Esophagus squamous epithelium (tissue), 4 donors: ENCODE measurements around the gene CDH18.

ENCODE experiments used
- CTCF ChIP-seq, 6 experiments: fragments of 450-650 bp in 4 of 6; fragments of 200-600 bp in 2 of 6; sonication (generic) in 2 of 6; IDR thresholded peaks; one replicate each; pipeline ENCODE4 v1.5.1; 2016 to 2019; ENCODE audit warnings: antibody characterized with exemption in 6 of 6, mild to moderate bottlenecking in 4 of 6, moderate library complexity in 4 of 6
- POLR2A ChIP-seq, 4 donors: fragments of 450-650 bp; IDR thresholded peaks; one replicate each; pipeline ENCODE4 v1.6.1; 2017; ENCODE audit warnings: antibody characterized with exemption in 4 of 4, mild to moderate bottlenecking in 4 of 4, moderate library complexity in 3 of 4

GRCh38 chr5:19886123-19886917 is 101.7 kb downstream of the CDH18 start:
- TF ChIP-seq CTCF (IDR thresholded peaks at IDR 0.05), result no peak
- TF ChIP-seq POLR2A (IDR thresholded peaks at IDR 0.05), result no peak
